ENCODE data around the gene MST1. TPM values are rescaled to one million over a fixed set of nuclear protein-coding genes. Genes with fewer than 3 reads are reported as not detected.
A peak's percentile ranks its signal among the peaks of the same experiment; 100 is the strongest.
"Not testable (repeated sequence)": the region's sequence is repeated elsewhere in the genome, so short reads cannot be mapped to it uniquely, and the experiment has no call there.

The MST1 gene
- total and polyA plus RNA-seq, 2 donors, result 7.0 to 90.3 TPM

GRCh38 chr3:49695350-49696015 is 6.2 kb upstream of the MST1 start:
- H3K9me3 ChIP-seq (ENCODE audit: control insufficient read depth in 2 of 2, insufficient read depth in 1 of 2, low read length in 1 of 2); DNase-seq (ENCODE audit: low read depth in 6 of 9, low spot score in 9 of 9); H3K27me3 ChIP-seq (ENCODE audit: control insufficient read depth in 2 of 2, insufficient read depth in 1 of 2, low read length in 1 of 2); H3K27ac ChIP-seq (ENCODE audit: low read depth in 1 of 2, low read length in 1 of 2); H3K4me1 ChIP-seq (ENCODE audit: control insufficient read depth in 2 of 2, insufficient read depth in 2 of 2, low read length in 2 of 2); H3K4me3 ChIP-seq (ENCODE audit: low read length in 2 of 2): not testable (repeated sequence)
- H3K36me3 ChIP-seq (ENCODE audit: control insufficient read depth in 2 of 2, insufficient read depth in 2 of 2, low read length in 1 of 2), result peaks cover 23 to 33% of the 10 kb centered on the region in 2 donors
- 93% methylated on average over 4 of the region's 4 CpGs for whole genome bisulfite sequencing

- WGBS, result 92% methylated on average over 6 of the region's 6 CpGs
- peaks cover 14 to 24% of the 10 kb centered on the region in 2 donors for H3K36me3 ChIP-seq (ENCODE audit: control insufficient read depth in 2 of 2, insufficient read depth in 2 of 2, low read length in 1 of 2)
- not testable (repeated sequence) for H3K27me3 ChIP-seq (ENCODE audit: control insufficient read depth in 2 of 2, insufficient read depth in 1 of 2, low read length in 1 of 2); H3K27ac ChIP-seq (ENCODE audit: low read depth in 1 of 2, low read length in 1 of 2); H3K9me3 ChIP-seq (ENCODE audit: control insufficient read depth in 2 of 2, insufficient read depth in 1 of 2, low read length in 1 of 2); H3K4me3 ChIP-seq (ENCODE audit: low read length in 2 of 2); H3K4me1 ChIP-seq (ENCODE audit: control insufficient read depth in 2 of 2, insufficient read depth in 2 of 2, low read length in 2 of 2); DNase-seq (ENCODE audit: low read depth in 6 of 9, low spot score in 9 of 9)
These were observed 5.3 kb upstream of the MST1 start for GRCh38 chr3:49694409-49695070.

GRCh38 chr3:49691481-49691880 is 2.2 kb upstream of the MST1 start:
- WGBS, result over 99% methylated on average over 3 of the region's 3 CpGs
- not testable (repeated sequence) for H3K9me3 ChIP-seq (ENCODE audit: control insufficient read depth in 2 of 2, insufficient read depth in 1 of 2, low read length in 1 of 2)
- peaks cover 7 to 13% of the 10 kb centered on the region in 2 donors for H3K4me1 ChIP-seq (ENCODE audit: control insufficient read depth in 2 of 2, insufficient read depth in 2 of 2, low read length in 2 of 2)

GRCh38 chr3:49690856-49691255 is 1.6 kb upstream of the MST1 start:
- WGBS, result 98% methylated on average over 3 of the region's 3 CpGs
- not testable (repeated sequence) for H3K36me3 ChIP-seq (ENCODE audit: control insufficient read depth in 2 of 2, insufficient read depth in 2 of 2, low read length in 1 of 2); H3K4me3 ChIP-seq (ENCODE audit: low read length in 2 of 2); H3K27ac ChIP-seq (ENCODE audit: low read depth in 1 of 2, low read length in 1 of 2); H3K9me3 ChIP-seq (ENCODE audit: control insufficient read depth in 2 of 2, insufficient read depth in 1 of 2, low read length in 1 of 2); DNase-seq (ENCODE audit: low read depth in 6 of 9, low spot score in 9 of 9)
- peaks cover 3 to 27% of the 10 kb centered on the region in 2 donors for H3K27me3 ChIP-seq (ENCODE audit: control insufficient read depth in 2 of 2, insufficient read depth in 1 of 2, low read length in 1 of 2)
- peaks cover 7 to 13% of the 10 kb centered on the region in 2 donors for H3K4me1 ChIP-seq (ENCODE audit: control insufficient read depth in 2 of 2, insufficient read depth in 2 of 2, low read length in 2 of 2)

More at GRCh38 chr3:49691481-49691880, 2.2 kb upstream of the MST1 start:
- H3K27me3 ChIP-seq (ENCODE audit: control insufficient read depth in 2 of 2, insufficient read depth in 1 of 2, low read length in 1 of 2), result peaks cover 2 to 21% of the 10 kb centered on the region in 2 donors
- H3K4me3 ChIP-seq (ENCODE audit: low read length in 2 of 2); H3K36me3 ChIP-seq (ENCODE audit: control insufficient read depth in 2 of 2, insufficient read depth in 2 of 2, low read length in 1 of 2); DNase-seq (ENCODE audit: low read depth in 6 of 9, low spot score in 9 of 9); H3K27ac ChIP-seq (ENCODE audit: low read depth in 1 of 2, low read length in 1 of 2): not testable (repeated sequence)

GRCh38 chr3:49689908-49690624 is 792 bp upstream of the MST1 start:
- H3K4me1 ChIP-seq (ENCODE audit: control insufficient read depth in 2 of 2, insufficient read depth in 2 of 2, low read length in 2 of 2), result peaks cover 7 to 13% of the 10 kb centered on the region in 2 donors
- H3K36me3 ChIP-seq (ENCODE audit: control insufficient read depth in 2 of 2, insufficient read depth in 2 of 2, low read length in 1 of 2); DNase-seq (ENCODE audit: low read depth in 6 of 9, low spot score in 9 of 9); H3K9me3 ChIP-seq (ENCODE audit: control insufficient read depth in 2 of 2, insufficient read depth in 1 of 2, low read length in 1 of 2): not testable (repeated sequence)
- peak overlapping the region; percentile 76 to 98 for H3K4me3 ChIP-seq (ENCODE audit: low read length in 2 of 2)
- 10% methylated on average over 16 of the region's 16 CpGs for WGBS
- peaks cover 4 to 35% of the 10 kb centered on the region in 2 donors for H3K27me3 ChIP-seq (ENCODE audit: control insufficient read depth in 2 of 2, insufficient read depth in 1 of 2, low read length in 1 of 2)
- peak overlapping the region in 1 of 2 donors; percentile 43 for H3K27ac ChIP-seq (ENCODE audit: low read depth in 1 of 2, low read length in 1 of 2)

GRCh38 chr3:49688338-49689045 is 782 bp downstream of the MST1 start:
- Histone ChIP-seq H3K4me1 (ENCODE audit: control insufficient read depth in 2 of 2, insufficient read depth in 2 of 2, low read length in 2 of 2) (peaks cover 7 to 13% of the 10 kb centered on the region in 2 donors), H3K4me3 (ENCODE audit: low read length in 2 of 2) (peak overlapping the region in 1 of 2 donors; percentile 98), H3K27me3 (ENCODE audit: control insufficient read depth in 2 of 2, insufficient read depth in 1 of 2, low read length in 1 of 2) (peaks cover 4 to 39% of the 10 kb centered on the region in 2 donors)
- not testable (repeated sequence) for H3K9me3 ChIP-seq (ENCODE audit: control insufficient read depth in 2 of 2, insufficient read depth in 1 of 2, low read length in 1 of 2); H3K36me3 ChIP-seq (ENCODE audit: control insufficient read depth in 2 of 2, insufficient read depth in 2 of 2, low read length in 1 of 2); H3K27ac ChIP-seq (ENCODE audit: low read depth in 1 of 2, low read length in 1 of 2); DNase-seq (ENCODE audit: low read depth in 6 of 9, low spot score in 9 of 9)
- WGBS, result 80% methylated on average over 7 of the region's 7 CpGs

GRCh38 chr3:49687424-49687795 is 1.9 kb downstream of the MST1 start:
- H3K9me3 ChIP-seq (ENCODE audit: control insufficient read depth in 2 of 2, insufficient read depth in 1 of 2, low read length in 1 of 2); DNase-seq (ENCODE audit: low read depth in 6 of 9, low spot score in 9 of 9); H3K27ac ChIP-seq (ENCODE audit: low read depth in 1 of 2, low read length in 1 of 2); H3K4me3 ChIP-seq (ENCODE audit: low read length in 2 of 2): not testable (repeated sequence)
- peaks cover 4 to 39% of the 10 kb centered on the region in 2 donors for H3K27me3 ChIP-seq (ENCODE audit: control insufficient read depth in 2 of 2, insufficient read depth in 1 of 2, low read length in 1 of 2)
- WGBS, result 97% methylated on average over 12 of the region's 12 CpGs
- peaks cover 7 to 13% of the 10 kb centered on the region in 2 donors for H3K4me1 ChIP-seq (ENCODE audit: control insufficient read depth in 2 of 2, insufficient read depth in 2 of 2, low read length in 2 of 2)
- H3K36me3 ChIP-seq (ENCODE audit: control insufficient read depth in 2 of 2, insufficient read depth in 2 of 2, low read length in 1 of 2), result peaks cover 17 to 20% of the 10 kb centered on the region in 2 donors

- H3K4me3 ChIP-seq (ENCODE audit: low read length in 2 of 2); H3K27ac ChIP-seq (ENCODE audit: low read depth in 1 of 2, low read length in 1 of 2); H3K9me3 ChIP-seq (ENCODE audit: control insufficient read depth in 2 of 2, insufficient read depth in 1 of 2, low read length in 1 of 2); DNase-seq (ENCODE audit: low read depth in 6 of 9, low spot score in 9 of 9): not testable (repeated sequence)
- Histone ChIP-seq H3K4me1 (ENCODE audit: control insufficient read depth in 2 of 2, insufficient read depth in 2 of 2, low read length in 2 of 2) (peaks cover 7 to 13% of the 10 kb centered on the region in 2 donors), H3K27me3 (ENCODE audit: control insufficient read depth in 2 of 2, insufficient read depth in 1 of 2, low read length in 1 of 2) (peaks cover 4 to 39% of the 10 kb centered on the region in 2 donors), H3K36me3 (ENCODE audit: control insufficient read depth in 2 of 2, insufficient read depth in 2 of 2, low read length in 1 of 2) (peaks cover 22 to 25% of the 10 kb centered on the region in 2 donors)
- 24% methylated on average over 44 of the region's 44 CpGs for WGBS
These were observed 2.4 kb downstream of the MST1 start for GRCh38 chr3:49686769-49687423.
